PC-3 (cell line): ENCODE results near the gene CAPG. TPM values are rescaled to one million over a fixed set of nuclear protein-coding genes. Genes with fewer than 3 reads are reported as not detected.
A peak's percentile ranks its signal among the peaks of the same experiment; 100 is the strongest.

Experiments used
- ATAC-seq: fragments of 200-7000 bp; cut with Tn5 transposase; 2 replicates; pipeline ENCODE4 v1.9.1; 2020; ENCODE audit warnings: mild to moderate bottlenecking, moderate library complexity
- BruUV-seq: library from RNA; stranded (reverse); fragments of 400-500 nt; replicated peaks from 2 replicates; lab custom pipeline; 2021; lab: Mats Ljungman, UMichigan
- CTCF ChIA-PET: fragments of 300-600 bp; sonication (Branson Sonifier 250); formaldehyde crosslinking; loops from one replicate; lab custom pipeline; 2022; ENCODE audit warnings: antibody characterized with exemption; lab: Charles Lee
- POLR2A ChIA-PET: fragments of 300-600 bp; sonication (Branson Sonifier 250); formaldehyde crosslinking; loops from one replicate; lab custom pipeline; 2022; ENCODE audit warnings: antibody characterized with exemption; ENCODE audit not compliant: unreplicated experiment; lab: Charles Lee
- DNase-seq: peaks from one replicate; pipeline ENCODE4 v3.0.0-alpha.2; 2015
- H2AFZ ChIP-seq: fragments of 300-600 bp; sonication (generic); 2 replicates; pipeline ENCODE4 v1.6.0; 2016; ENCODE audit warnings: antibody characterized with exemption, low read length
- H3F3A ChIP-seq: fragments of 300-600 bp; sonication (generic); one replicate; pipeline ENCODE4 v1.6.0; 2017; ENCODE audit warnings: antibody characterized with exemption, low read length, control low read depth, mild to moderate bottlenecking; ENCODE audit not compliant: unreplicated experiment
- H3K27ac ChIP-seq: fragments of 300-600 bp; sonication (generic); 2 replicates; pipeline ENCODE4 v1.5.1; 2016; ENCODE audit warnings: mild to moderate bottlenecking, low read length
- H3K27me3 ChIP-seq: fragments of 300-600 bp; sonication (generic); 2 replicates; pipeline ENCODE4 v1.6.1; 2016; ENCODE audit warnings: low read length, mixed read lengths
- H3K36me3 ChIP-seq: fragments of 300-600 bp; sonication (generic); 2 replicates; pipeline ENCODE4 v1.6.1; 2016; ENCODE audit warnings: low read depth, mixed run types, low read length, mixed read lengths
- H3K4me1 ChIP-seq: fragments of 300-600 bp; sonication (generic); 2 replicates; pipeline ENCODE4 v1.5.1; 2016; ENCODE audit warnings: low read length; ENCODE audit not compliant: insufficient read depth
- H3K4me2 ChIP-seq: fragments of 300-600 bp; sonication (generic); 2 replicates; pipeline ENCODE4 v1.6.0; 2016; ENCODE audit warnings: low read length
- H3K4me3 ChIP-seq: fragments of 300-600 bp; sonication (generic); 2 replicates; pipeline ENCODE4 v1.5.1; 2016; ENCODE audit warnings: mild to moderate bottlenecking, low read length, mixed read lengths
- H3K79me2 ChIP-seq: fragments of 300-600 bp; sonication (generic); 2 replicates; pipeline ENCODE4 v1.6.1; 2017; ENCODE audit warnings: low read length, mixed read lengths
- H3K9ac ChIP-seq: fragments of 300-600 bp; sonication (generic); 2 replicates; pipeline ENCODE4 v1.6.0; 2016; ENCODE audit warnings: mild to moderate bottlenecking, low read length
- H3K9me2 ChIP-seq: fragments of 300-600 bp; sonication (generic); replicated peaks from 2 replicates; pipeline ENCODE4 v1.6.1; 2016; ENCODE audit warnings: mixed run types, low read length, mixed read lengths
- H3K9me3 ChIP-seq: fragments of 300-600 bp; sonication (generic); 2 replicates; pipeline ENCODE4 v1.6.1; 2016; ENCODE audit warnings: low read length, mixed read lengths
- H4K20me1 ChIP-seq: fragments of 300-600 bp; sonication (generic); 2 replicates; pipeline ENCODE4 v1.6.1; 2016; ENCODE audit warnings: low read length, mixed read lengths
- CTCF ChIP-seq: fragments of 300-600 bp; sonication (generic); conservative IDR thresholded peaks from 2 replicates; pipeline ENCODE4 v1.5.1; 2017; ENCODE audit warnings: antibody characterized with exemption, low read depth, mild to moderate bottlenecking, low read length
- EZH2 ChIP-seq: fragments of 300-600 bp; sonication (generic); IDR thresholded peaks from one replicate; pipeline ENCODE4 v1.6.1; 2017; ENCODE audit warnings: antibody characterized with exemption, mild to moderate bottlenecking, low read length; ENCODE audit not compliant: unreplicated experiment
- EZH2phosphoT487 ChIP-seq: fragments of 300-600 bp; sonication (generic); IDR thresholded peaks from 2 replicates; pipeline ENCODE4 v1.6.1; 2018; ENCODE audit warnings: mild to moderate bottlenecking, antibody characterized with exemption, low read length, borderline replicate concordance
- intact Hi-C: fragments of 100-400 bp; cut with micrococcal nuclease; formaldehyde crosslinking; loops from 2 replicates; pipeline ENCODE4 v1.9.0; 2023
- total RNA-seq: library from RNA; depleted of rRNA; stranded (reverse); fragments of >200 nt; gene quantifications from 2 replicates; pipeline ENCODE4 v1.2.3, GENCODE V29; 2014

Gene CAPG
- total RNA-seq, 1 experiment from 2014 or later = 221 TPM

- H3K36me3 ChIP-seq = peaks cover 3% of the 10 kb centered on the region; the same call in 1 of the 2 replicates
- ATAC-seq (peak; percentile 40; the same call in 1 of the 2 replicates), DNase-seq (peak; percentile 70)
- CTCF ChIA-PET = no interaction called here
- no peak overlapping the region for H2AFZ ChIP-seq
- H3K4me1 ChIP-seq = peaks cover 19% of the 10 kb centered on the region
- H3F3A ChIP-seq = no peaks in the 10 kb centered on the region
- no TSS peak for BruUV-seq
- no peaks in the 10 kb centered on the region for H3K9me2 ChIP-seq
- H3K9ac ChIP-seq = 0 out of 2 replicates have a peak overlapping the region, but pooled peaks have one; percentile 2
- peak overlapping the region; percentile 83 for H3K4me2 ChIP-seq
- H3K9me3 ChIP-seq = no peaks in the 10 kb centered on the region
- H4K20me1 ChIP-seq = no peaks in the 10 kb centered on the region
- no peaks in the 10 kb centered on the region for H3K79me2 ChIP-seq
- H3K27ac ChIP-seq = peak overlapping the region; percentile 46
- intact Hi-C loops = no loop called here
- no peaks in the 10 kb centered on the region for H3K27me3 ChIP-seq
- TF ChIP-seq EZH2phosphoT487 (no peak), EZH2 (no peak), CTCF (no peak)
- H3K4me3 ChIP-seq = peak overlapping the region; percentile 48
- POLR2A ChIA-PET = interaction anchor here (0.6 kb wide), 1 partner anchor 180 kb away, joined by 4 read pairs; no protein-coding TSS in a partner anchor
Measured at GRCh38 chr2:85396531-85397470, 13.4 kb downstream of the CAPG start.

DNA sequence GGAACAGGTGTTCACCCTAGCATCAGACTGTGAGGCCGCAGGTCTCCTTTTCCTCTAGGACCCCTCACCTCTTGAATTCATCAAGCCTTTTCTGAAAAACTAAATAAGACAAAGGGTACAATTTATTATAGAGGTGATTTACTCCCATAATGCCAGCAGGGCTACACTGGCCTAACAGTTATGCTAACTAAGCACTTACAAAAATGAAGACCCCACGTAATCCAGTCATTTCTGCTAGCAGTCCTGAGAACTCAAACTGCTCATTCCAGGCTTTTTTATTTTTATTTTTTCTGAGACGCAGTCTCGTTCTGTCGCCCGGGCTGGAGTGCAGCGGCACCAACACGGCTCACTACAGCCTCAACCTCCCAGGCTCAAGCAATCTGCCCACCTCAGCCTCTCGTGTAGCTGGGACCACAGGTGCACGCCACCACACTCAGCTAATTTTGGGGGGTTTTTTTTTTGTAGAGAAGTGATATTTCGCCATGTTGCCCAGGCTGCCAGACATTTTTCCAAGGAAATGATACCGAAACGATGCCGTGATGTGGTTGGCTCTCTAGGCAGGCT, 14.2 kb downstream of the CAPG start:
- BruUV-seq = no TSS peak
- Histone ChIP-seq H4K20me1 (no peaks in the 10 kb centered on the region), H2AFZ (no peak overlapping the region), H3K4me3 (no peak overlapping the region), H3K4me1 (peaks cover 19% of the 10 kb centered on the region), H3K9me3 (no peaks in the 10 kb centered on the region), H3K27me3 (no peaks in the 10 kb centered on the region), H3F3A (no peaks in the 10 kb centered on the region), H3K4me2 (peak overlapping the region; percentile 83; the same call in 1 of the 2 replicates), H3K9ac (no peak overlapping the region), H3K27ac (peak overlapping the region; percentile 46), H3K9me2 (no peaks in the 10 kb centered on the region), H3K36me3 (peaks cover 7% of the 10 kb centered on the region; the same call in 1 of the 2 replicates), H3K79me2 (no peaks in the 10 kb centered on the region)
- ATAC-seq (no peak), DNase-seq (no peak)
- ChIA-PET POLR2A (interaction anchor here (0.6 kb wide), 1 partner anchor 181 kb away, joined by 4 read pairs; no protein-coding TSS in a partner anchor), CTCF (no interaction called here)
- intact Hi-C loops = no loop called here
- TF ChIP-seq EZH2phosphoT487 = no peak
- TF ChIP-seq EZH2 = no peak
- TF ChIP-seq CTCF = no peak
